HepG2 (cell line): ENCODE results near the gene PELI2. TPM values are rescaled to one million over a fixed set of nuclear protein-coding genes. Genes with fewer than 3 reads are reported as not detected.

ENCODE experiments used
- ATAC-seq: fragments of 200-7000 bp; cut with Tn5 transposase; 3 replicates; pipeline ENCODE4 v1.9.1; 2020; ENCODE audit warnings: mild to moderate bottlenecking, moderate library complexity
- BruUV-seq: library from RNA; stranded (reverse); fragments of 400-500 nt; replicated peaks from 2 replicates; lab custom pipeline; 2021; lab: Mats Ljungman, UMichigan
- CTCF ChIA-PET: fragments of 300-600 bp; formaldehyde crosslinking; extraction: SDS; loops from one replicate; lab custom pipeline; 2021; ENCODE audit warnings: low total read pairs, inconsistent platforms, low intra/inter-chr PET ratio; lab: Yijun Ruan, JAX
- POLR2A ChIA-PET: fragments of 350-600 bp; sonication (Branson Sonifier 250); formaldehyde crosslinking; loops from one replicate; lab custom pipeline; 2020; ENCODE audit warnings: antibody characterized with exemption, inconsistent platforms; lab: Yijun Ruan, JAX
- DNase-seq: peaks from one replicate; pipeline ENCODE4 v3.0.0-alpha.2; 2015; ENCODE audit warnings: low spot score
- FAIRE-seq: peaks from 3 replicates; lab custom pipeline; 2011; peaks lifted over from hg19 to GRCh38; lab: Jason Lieb, UNC
- H2AFZ ChIP-seq: one replicate; pipeline ENCODE4 v1.6.1; 2011; ENCODE audit warnings: low read length, inconsistent platforms
- H3K27ac ChIP-seq: fragments of 300-600 bp; 3 replicates; pipeline ENCODE4 v1.8.0; 2011; ENCODE audit warnings: mixed run types, mild to moderate bottlenecking, mixed read lengths, low read length, inconsistent platforms; ENCODE audit not compliant: insufficient read depth; ENCODE audit errors: extremely low read length
- H3K27me3 ChIP-seq, 2 experiments: fragments of 200-600 bp in 1 of 2; 2 replicates in 1 of 2; 3 replicates in 1 of 2; pipeline versions ENCODE4 v1.6.0 to v1.8.0; 2011; ENCODE audit warnings: low read length in 2 of 2, mild to moderate bottlenecking in 2 of 2, moderate library complexity in 2 of 2, inconsistent platforms in 1 of 2; ENCODE audit not compliant: insufficient read depth in 2 of 2, control insufficient read depth in 1 of 2
- H3K36me3 ChIP-seq, 2 experiments: fragments of 200-600 bp in 1 of 2; replicated peaks in 1 of 2; 2 replicates in 1 of 2; 3 replicates in 1 of 2; pipeline versions ENCODE4 v1.5.1 to v1.8.0; 2011; ENCODE audit warnings: low read length in 2 of 2, inconsistent platforms in 1 of 2; ENCODE audit not compliant: insufficient read depth in 2 of 2, control insufficient read depth in 1 of 2
- H3K4me1 ChIP-seq: 2 replicates; pipeline ENCODE4 v1.5.1; 2012; ENCODE audit warnings: low read length, inconsistent platforms; ENCODE audit not compliant: insufficient read depth
- H3K4me2 ChIP-seq: 2 replicates; pipeline ENCODE4 v1.6.0; 2011; ENCODE audit warnings: low read depth, low read length, inconsistent platforms
- H3K4me3 ChIP-seq, 3 experiments: fragments of 200-600 bp in 1 of 3; sonication (generic), shearing (Covaris generic) in 1 of 3; replicated peaks in 1 of 3; 2 replicates each; pipeline ENCODE4 v1.5.1; 2011 to 2016; ENCODE audit warnings: low read length in 3 of 3, inconsistent platforms in 2 of 3, low read depth in 2 of 3, mild to moderate bottlenecking in 2 of 3, control low read depth in 1 of 3, mixed read lengths in 1 of 3; ENCODE audit not compliant: insufficient read depth in 1 of 3
- H3K79me2 ChIP-seq: one replicate; pipeline ENCODE4 v1.6.1; 2011; ENCODE audit warnings: low read length, inconsistent platforms; ENCODE audit not compliant: insufficient read depth
- H3K9ac ChIP-seq: 2 replicates; pipeline ENCODE4 v1.6.0; 2011; ENCODE audit warnings: mild to moderate bottlenecking, low read depth, low read length, inconsistent platforms; ENCODE audit not compliant: insufficient read depth
- H3K9me3 ChIP-seq: 2 replicates; pipeline ENCODE4 v1.5.1; 2012; ENCODE audit warnings: mild to moderate bottlenecking, low read length
- H4K20me1 ChIP-seq: 2 replicates; pipeline ENCODE4 v1.6.0; 2011; ENCODE audit warnings: inconsistent platforms, mild to moderate bottlenecking, low read length, moderate library complexity; ENCODE audit not compliant: insufficient read depth
- CENPBD1 ChIP-seq: sonication (generic); formaldehyde crosslinking; IDR thresholded peaks from 2 replicates; pipeline ENCODE4 v1.8.0; 2022; ENCODE audit warnings: missing genetic modification reagents, low read depth, mild to moderate bottlenecking, borderline replicate concordance
- FLYWCH1 ChIP-seq: sonication (generic); formaldehyde crosslinking; IDR thresholded peaks from 2 replicates; pipeline ENCODE4 v1.8.1; 2023; ENCODE audit warnings: mild to moderate bottlenecking, missing genetic modification reagents
- GLI4 ChIP-seq: sonication (generic); formaldehyde crosslinking; IDR thresholded peaks from 2 replicates; pipeline ENCODE4 v1.5.1; 2020; ENCODE audit warnings: missing genetic modification reagents, mild to moderate bottlenecking, moderate library complexity, borderline replicate concordance
- NR2F2 ChIP-seq: IDR thresholded peaks from 2 replicates; pipeline ENCODE4 v1.6.1; 2012; ENCODE audit warnings: low read depth, inconsistent platforms, borderline replicate concordance
- PAXIP1 ChIP-seq: sonication (generic); formaldehyde crosslinking; conservative IDR thresholded peaks from 2 replicates; pipeline ENCODE4 v1.4.0; 2020; ENCODE audit warnings: mild to moderate bottlenecking, missing genetic modification reagents, moderate library complexity
- PHF8 ChIP-seq: sonication (generic); formaldehyde crosslinking; IDR thresholded peaks from 2 replicates; pipeline ENCODE4 v1.5.0; 2020; ENCODE audit warnings: missing genetic modification reagents
- YEATS4 ChIP-seq: sonication (generic); formaldehyde crosslinking; IDR thresholded peaks from 2 replicates; pipeline ENCODE4 v1.4.0; 2020; ENCODE audit warnings: missing genetic modification reagents, borderline replicate concordance
- ZNF260 ChIP-seq: sonication (generic); formaldehyde crosslinking; IDR thresholded peaks from 2 replicates; pipeline ENCODE4 v1.4.0; 2020; ENCODE audit warnings: missing genetic modification reagents, low read depth, mild to moderate bottlenecking, borderline replicate concordance
- ZNF530 ChIP-seq: sonication (generic); formaldehyde crosslinking; IDR thresholded peaks from 2 replicates; pipeline ENCODE4 v1.5.0; 2020; ENCODE audit warnings: low read depth, mild to moderate bottlenecking, missing genetic modification reagents
- WGBS: methylation state at CpG from one replicate; pipeline ENCODE4 v1.1.6; 2017; ENCODE audit warnings: low lambda C conversion rate; 5-methylcytosine and 5-hydroxymethylcytosine counted together
- in situ Hi-C: cut with HindIII; loops from 2 replicates; pipeline ENCODE4 v1.10.0; 2017; ENCODE audit warnings: low pct_unique_long_range_greater_than_20kb; ENCODE audit not compliant: extremely low pct_ligation_motif_present
- intact Hi-C: fragments of 100-400 bp; cut with micrococcal nuclease; formaldehyde crosslinking; loops from one replicate; pipeline ENCODE4 v1.10.0; 2022; ENCODE audit not compliant: unreplicated experiment
- polyA plus RNA-seq, 8 experiments: library from polyadenylated mRNA; depleted of rRNA in 3 of 8; stranded (reverse) in 7 of 8; unstranded in 1 of 8; fragments of >200 nt; fragmentation: Illumina TruSeq in 4 of 8; extraction: Trizol in 4 of 8; gene quantifications; 2 replicates each; pipeline versions ENCODE4 v1.2.1 to v1.2.3, GENCODE V29; 2011 to 2016; ENCODE audit warnings: low read depth in 4 of 8, missing spikeins in 1 of 8, mixed read lengths in 1 of 8; ENCODE audit not compliant: insufficient read depth in 1 of 8
- total RNA-seq, 5 experiments: library from RNA; depleted of rRNA; stranded (reverse); fragments of >200 nt; fragmentation: Illumina TruSeq; extraction: Trizol; gene quantifications; 2 replicates each; pipeline ENCODE4 v1.2.3, GENCODE V29; 2016; ENCODE audit warnings: low read depth in 1 of 5

The PELI2 gene
- total and polyA plus RNA-seq, 2 of the 13 experiments (the other 11 are each of a cell fraction or from before 2014, with no cell fraction given) = 0.07 TPM; not detected in 1

GRCh38 chr14:56143025-56143424 is 24.8 kb downstream of the PELI2 start:
- H4K20me1 ChIP-seq = no peaks in the 10 kb centered on the region
- intact Hi-C loops (no loop called here), in situ Hi-C loops (no loop called here)
- H2AFZ ChIP-seq = no peak overlapping the region
- BruUV-seq = no TSS peak
- no peak for ATAC-seq
- H3K27ac ChIP-seq = no peak overlapping the region
- H3K27me3 ChIP-seq = peaks cover 0 to 9% of the 10 kb centered on the region in 2 experiments; a peak in 2 of 5 replicates
- H3K9me3 ChIP-seq = no peaks in the 10 kb centered on the region
- no peak for FAIRE-seq
- H3K79me2 ChIP-seq = no peaks in the 10 kb centered on the region
- no peak for DNase-seq
- H3K9ac ChIP-seq = no peak overlapping the region
- no peak overlapping the region for H3K4me2 ChIP-seq
- POLR2A ChIA-PET = no interaction called here
- no peaks in the 10 kb centered on the region for H3K36me3 ChIP-seq
- H3K4me1 ChIP-seq = no peaks in the 10 kb centered on the region
- CTCF ChIA-PET = no interaction called here
- no peak for TF ChIP-seq FLYWCH1 (CRISPR knock-in tag)
- no peak for TF ChIP-seq PAXIP1 (CRISPR knock-in tag)
- TF ChIP-seq YEATS4 (CRISPR knock-in tag) = no peak
- TF ChIP-seq ZNF260 (CRISPR knock-in tag) = no peak
- TF ChIP-seq GLI4 (CRISPR knock-in tag) = no peak
- no peak for TF ChIP-seq PHF8
- no peak for TF ChIP-seq ZNF530 (CRISPR knock-in tag)
- no peak for TF ChIP-seq NR2F2
- no peak for TF ChIP-seq CENPBD1 (CRISPR knock-in tag)
- no peak overlapping the region for H3K4me3 ChIP-seq
- 4% methylated on average over 1 of the region's 1 CpG for WGBS
